ENCODE data around the gene NPNT.

DNA sequence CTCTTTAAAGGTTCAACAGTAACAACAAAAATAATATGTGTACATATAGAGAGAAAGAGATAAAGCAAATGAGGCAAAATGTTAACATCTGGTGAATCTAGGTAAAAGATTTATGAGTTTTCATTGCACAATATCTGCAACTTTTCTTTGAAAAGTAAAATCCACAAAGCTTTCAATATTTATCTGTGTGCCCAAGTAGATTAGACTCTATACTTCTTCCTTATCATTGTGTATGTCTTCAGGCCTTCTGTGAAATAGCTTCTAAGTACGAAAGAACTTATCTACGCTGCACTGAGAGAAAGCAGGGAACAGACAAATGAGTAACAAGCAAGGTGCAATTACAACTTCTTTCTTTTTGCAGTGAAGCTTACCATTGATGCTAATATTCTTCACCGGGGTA is 81.6 kb downstream of the NPNT start:
- no peak for TF ChIP-seq ZNF219 (CRISPR knock-in tag; IDR thresholded peaks at IDR 0.05; ENCODE audit: borderline replicate concordance)
- TF ChIP-seq CREM (CRISPR knock-in tag; IDR thresholded peaks at IDR 0.05), result no peak
- TF ChIP-seq, protein P1, sequence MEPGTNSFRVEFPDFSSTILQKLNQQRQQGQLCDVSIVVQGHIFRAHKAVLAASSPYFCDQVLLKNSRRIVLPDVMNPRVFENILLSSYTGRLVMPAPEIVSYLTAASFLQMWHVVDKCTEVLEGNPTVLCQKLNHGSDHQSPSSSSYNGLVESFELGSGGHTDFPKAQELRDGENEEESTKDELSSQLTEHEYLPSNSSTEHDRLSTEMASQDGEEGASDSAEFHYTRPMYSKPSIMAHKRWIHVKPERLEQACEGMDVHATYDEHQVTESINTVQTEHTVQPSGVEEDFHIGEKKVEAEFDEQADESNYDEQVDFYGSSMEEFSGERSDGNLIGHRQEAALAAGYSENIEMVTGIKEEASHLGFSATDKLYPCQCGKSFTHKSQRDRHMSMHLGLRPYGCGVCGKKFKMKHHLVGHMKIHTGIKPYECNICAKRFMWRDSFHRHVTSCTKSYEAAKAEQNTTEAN (CRISPR knock-in tag; IDR thresholded peaks at IDR 0.05), result no peak
- TF ChIP-seq, protein P2, sequence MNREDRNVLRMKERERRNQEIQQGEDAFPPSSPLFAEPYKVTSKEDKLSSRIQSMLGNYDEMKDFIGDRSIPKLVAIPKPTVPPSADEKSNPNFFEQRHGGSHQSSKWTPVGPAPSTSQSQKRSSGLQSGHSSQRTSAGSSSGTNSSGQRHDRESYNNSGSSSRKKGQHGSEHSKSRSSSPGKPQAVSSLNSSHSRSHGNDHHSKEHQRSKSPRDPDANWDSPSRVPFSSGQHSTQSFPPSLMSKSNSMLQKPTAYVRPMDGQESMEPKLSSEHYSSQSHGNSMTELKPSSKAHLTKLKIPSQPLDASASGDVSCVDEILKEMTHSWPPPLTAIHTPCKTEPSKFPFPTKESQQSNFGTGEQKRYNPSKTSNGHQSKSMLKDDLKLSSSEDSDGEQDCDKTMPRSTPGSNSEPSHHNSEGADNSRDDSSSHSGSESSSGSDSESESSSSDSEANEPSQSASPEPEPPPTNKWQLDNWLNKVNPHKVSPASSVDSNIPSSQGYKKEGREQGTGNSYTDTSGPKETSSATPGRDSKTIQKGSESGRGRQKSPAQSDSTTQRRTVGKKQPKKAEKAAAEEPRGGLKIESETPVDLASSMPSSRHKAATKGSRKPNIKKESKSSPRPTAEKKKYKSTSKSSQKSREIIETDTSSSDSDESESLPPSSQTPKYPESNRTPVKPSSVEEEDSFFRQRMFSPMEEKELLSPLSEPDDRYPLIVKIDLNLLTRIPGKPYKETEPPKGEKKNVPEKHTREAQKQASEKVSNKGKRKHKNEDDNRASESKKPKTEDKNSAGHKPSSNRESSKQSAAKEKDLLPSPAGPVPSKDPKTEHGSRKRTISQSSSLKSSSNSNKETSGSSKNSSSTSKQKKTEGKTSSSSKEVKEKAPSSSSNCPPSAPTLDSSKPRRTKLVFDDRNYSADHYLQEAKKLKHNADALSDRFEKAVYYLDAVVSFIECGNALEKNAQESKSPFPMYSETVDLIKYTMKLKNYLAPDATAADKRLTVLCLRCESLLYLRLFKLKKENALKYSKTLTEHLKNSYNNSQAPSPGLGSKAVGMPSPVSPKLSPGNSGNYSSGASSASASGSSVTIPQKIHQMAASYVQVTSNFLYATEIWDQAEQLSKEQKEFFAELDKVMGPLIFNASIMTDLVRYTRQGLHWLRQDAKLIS (CRISPR knock-in tag; IDR thresholded peaks at IDR 0.05; ENCODE audit: borderline replicate concordance), result no peak
- TF ChIP-seq, protein P3, sequence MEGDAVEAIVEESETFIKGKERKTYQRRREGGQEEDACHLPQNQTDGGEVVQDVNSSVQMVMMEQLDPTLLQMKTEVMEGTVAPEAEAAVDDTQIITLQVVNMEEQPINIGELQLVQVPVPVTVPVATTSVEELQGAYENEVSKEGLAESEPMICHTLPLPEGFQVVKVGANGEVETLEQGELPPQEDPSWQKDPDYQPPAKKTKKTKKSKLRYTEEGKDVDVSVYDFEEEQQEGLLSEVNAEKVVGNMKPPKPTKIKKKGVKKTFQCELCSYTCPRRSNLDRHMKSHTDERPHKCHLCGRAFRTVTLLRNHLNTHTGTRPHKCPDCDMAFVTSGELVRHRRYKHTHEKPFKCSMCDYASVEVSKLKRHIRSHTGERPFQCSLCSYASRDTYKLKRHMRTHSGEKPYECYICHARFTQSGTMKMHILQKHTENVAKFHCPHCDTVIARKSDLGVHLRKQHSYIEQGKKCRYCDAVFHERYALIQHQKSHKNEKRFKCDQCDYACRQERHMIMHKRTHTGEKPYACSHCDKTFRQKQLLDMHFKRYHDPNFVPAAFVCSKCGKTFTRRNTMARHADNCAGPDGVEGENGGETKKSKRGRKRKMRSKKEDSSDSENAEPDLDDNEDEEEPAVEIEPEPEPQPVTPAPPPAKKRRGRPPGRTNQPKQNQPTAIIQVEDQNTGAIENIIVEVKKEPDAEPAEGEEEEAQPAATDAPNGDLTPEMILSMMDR (IDR thresholded peaks at IDR 0.05), result no peak
- TF ChIP-seq, protein P4, sequence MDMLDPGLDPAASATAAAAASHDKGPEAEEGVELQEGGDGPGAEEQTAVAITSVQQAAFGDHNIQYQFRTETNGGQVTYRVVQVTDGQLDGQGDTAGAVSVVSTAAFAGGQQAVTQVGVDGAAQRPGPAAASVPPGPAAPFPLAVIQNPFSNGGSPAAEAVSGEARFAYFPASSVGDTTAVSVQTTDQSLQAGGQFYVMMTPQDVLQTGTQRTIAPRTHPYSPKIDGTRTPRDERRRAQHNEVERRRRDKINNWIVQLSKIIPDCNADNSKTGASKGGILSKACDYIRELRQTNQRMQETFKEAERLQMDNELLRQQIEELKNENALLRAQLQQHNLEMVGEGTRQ (CRISPR knock-in tag; IDR thresholded peaks at IDR 0.05), result no peak
